PC-9 (cell line): Measurements from ENCODE around the gene LMBR1. TPM values are rescaled to one million over a fixed set of nuclear protein-coding genes. Genes with fewer than 3 reads are reported as not detected.

ENCODE experiments used
- BruUV-seq: library from RNA; stranded (reverse); fragments of 400-500 nt; replicated peaks from 2 replicates; lab custom pipeline; 2021; lab: Mats Ljungman, UMichigan
- CTCF ChIA-PET: fragments of 300-600 bp; sonication (Branson Sonifier 250); formaldehyde crosslinking; loops from one replicate; lab custom pipeline; 2022; ENCODE audit warnings: antibody characterized with exemption; lab: Charles Lee
- POLR2A ChIA-PET: fragments of 300-600 bp; sonication (Branson Sonifier 250); formaldehyde crosslinking; loops from one replicate; lab custom pipeline; 2022; ENCODE audit warnings: antibody characterized with exemption; ENCODE audit not compliant: unreplicated experiment; lab: Charles Lee
- DNase-seq, 2 experiments: peaks; one replicate each; pipeline versions ENCODE4 v3.0.0 to v3.0.0-alpha.2; 2015 to 2022; ENCODE audit warnings: mixed read lengths in 1 of 2
- H2AFZ ChIP-seq: fragments of 200-600 bp; sonication (generic); 2 replicates; pipeline ENCODE4 v1.8.1; 2017; ENCODE audit warnings: antibody characterized with exemption
- H3F3A ChIP-seq: fragments of 200-600 bp; sonication (generic); 2 replicates; pipeline ENCODE4 v1.8.1; 2017; ENCODE audit warnings: antibody characterized with exemption, mild to moderate bottlenecking, low read depth; ENCODE audit not compliant: insufficient read depth
- H3K27ac ChIP-seq: fragments of 200-600 bp; sonication (generic); 2 replicates; pipeline ENCODE4 v1.6.1; 2016; ENCODE audit warnings: mixed run types
- H3K27me3 ChIP-seq: fragments of 200-600 bp; sonication (generic); 2 replicates; pipeline ENCODE4 v1.6.1; 2016; ENCODE audit warnings: low read depth, mixed run types; ENCODE audit not compliant: insufficient read depth
- H3K36me3 ChIP-seq: fragments of 200-600 bp; sonication (generic); 2 replicates; pipeline ENCODE4 v1.6.1; 2016; ENCODE audit warnings: low read depth, mixed run types
- H3K4me1 ChIP-seq: fragments of 200-600 bp; sonication (generic); replicated peaks from 2 replicates; pipeline ENCODE4 v1.6.1; 2016; ENCODE audit warnings: mixed run types; ENCODE audit not compliant: insufficient read depth
- H3K4me2 ChIP-seq: fragments of 200-600 bp; sonication (generic); 2 replicates; pipeline ENCODE4 v1.6.1; 2017; ENCODE audit warnings: mixed run types
- H3K4me3 ChIP-seq: fragments of 200-600 bp; sonication (generic); 2 replicates; pipeline ENCODE4 v1.6.1; 2016; ENCODE audit warnings: mixed run types
- H3K79me2 ChIP-seq: fragments of 200-600 bp; sonication (generic); 2 replicates; pipeline ENCODE4 v1.6.1; 2017; ENCODE audit warnings: low read depth, mixed run types
- H3K9me2 ChIP-seq: fragments of 200-600 bp; sonication (generic); 2 replicates; pipeline ENCODE4 v1.8.1; 2017; ENCODE audit warnings: mild to moderate bottlenecking; ENCODE audit not compliant: insufficient read depth
- H3K9me3 ChIP-seq: fragments of 200-600 bp; sonication (generic); 2 replicates; pipeline ENCODE4 v1.8.1; 2016; ENCODE audit warnings: low read depth; ENCODE audit not compliant: insufficient read depth
- H4K20me1 ChIP-seq: fragments of 200-600 bp; sonication (generic); 2 replicates; pipeline ENCODE4 v1.8.1; 2017; ENCODE audit not compliant: insufficient read depth
- EZH2 ChIP-seq: fragments of 200-600 bp; sonication (generic); IDR thresholded peaks from 2 replicates; pipeline ENCODE4 v1.8.0; 2017; ENCODE audit warnings: antibody characterized with exemption, low read depth
- intact Hi-C: fragments of 100-400 bp; cut with micrococcal nuclease; formaldehyde crosslinking; loops from one replicate; pipeline ENCODE4 v1.10.0; 2022; ENCODE audit not compliant: unreplicated experiment
- total RNA-seq: library from RNA; stranded (reverse); gene quantifications from 2 replicates; pipeline ENCODE4 v1.2.3, GENCODE V29; 2021
- TF ChIP-seq, protein P1 (sequence below): fragments of 200-600 bp; sonication (generic); conservative IDR thresholded peaks from 2 replicates; pipeline ENCODE4 v1.6.1; 2017; ENCODE audit warnings: mixed run types, antibody characterized with exemption, mild to moderate bottlenecking, moderate library complexity

The LMBR1 gene
- total RNA-seq, 1 experiment from 2014 or later = 85.0 TPM

DNA sequence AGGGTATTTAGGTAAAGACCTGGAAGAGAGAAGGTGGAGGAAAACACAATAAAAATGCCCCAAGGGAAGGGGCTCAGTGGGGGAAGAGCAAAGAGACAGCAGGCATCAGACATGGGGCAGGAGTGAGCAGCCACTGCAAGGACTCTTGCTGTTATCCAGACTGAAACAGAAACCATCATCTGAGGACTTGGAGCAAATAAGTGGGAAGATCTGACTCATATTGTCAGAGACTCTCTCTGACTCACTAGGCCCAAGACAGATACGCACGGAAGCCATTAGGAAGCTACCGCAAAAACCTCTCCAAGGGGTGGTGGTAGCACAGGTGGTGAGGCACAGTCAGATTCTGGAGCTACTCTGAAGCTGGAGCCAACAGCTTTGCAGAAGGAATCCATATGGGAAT, 141.7 kb downstream of the LMBR1 start:
- Histone ChIP-seq H3K36me3 (no peaks in the 10 kb centered on the region; the same call in 1 of the 2 replicates), H3K4me1 (no peaks in the 10 kb centered on the region), H3K9me3 (no peaks in the 10 kb centered on the region), H2AFZ (no peak overlapping the region), H3K4me3 (no peak overlapping the region), H4K20me1 (peaks cover 3% of the 10 kb centered on the region; the same call in 1 of the 2 replicates), H3K9me2 (no peaks in the 10 kb centered on the region), H3K4me2 (no peak overlapping the region), H3K79me2 (no peaks in the 10 kb centered on the region), H3F3A (no peaks in the 10 kb centered on the region), H3K27ac (no peak overlapping the region), H3K27me3 (no peaks in the 10 kb centered on the region)
- intact Hi-C loops = no loop called here
- POLR2A ChIA-PET = no interaction called here
- no peak for DNase-seq
- CTCF ChIA-PET = no interaction called here
- TF ChIP-seq, protein P1, sequence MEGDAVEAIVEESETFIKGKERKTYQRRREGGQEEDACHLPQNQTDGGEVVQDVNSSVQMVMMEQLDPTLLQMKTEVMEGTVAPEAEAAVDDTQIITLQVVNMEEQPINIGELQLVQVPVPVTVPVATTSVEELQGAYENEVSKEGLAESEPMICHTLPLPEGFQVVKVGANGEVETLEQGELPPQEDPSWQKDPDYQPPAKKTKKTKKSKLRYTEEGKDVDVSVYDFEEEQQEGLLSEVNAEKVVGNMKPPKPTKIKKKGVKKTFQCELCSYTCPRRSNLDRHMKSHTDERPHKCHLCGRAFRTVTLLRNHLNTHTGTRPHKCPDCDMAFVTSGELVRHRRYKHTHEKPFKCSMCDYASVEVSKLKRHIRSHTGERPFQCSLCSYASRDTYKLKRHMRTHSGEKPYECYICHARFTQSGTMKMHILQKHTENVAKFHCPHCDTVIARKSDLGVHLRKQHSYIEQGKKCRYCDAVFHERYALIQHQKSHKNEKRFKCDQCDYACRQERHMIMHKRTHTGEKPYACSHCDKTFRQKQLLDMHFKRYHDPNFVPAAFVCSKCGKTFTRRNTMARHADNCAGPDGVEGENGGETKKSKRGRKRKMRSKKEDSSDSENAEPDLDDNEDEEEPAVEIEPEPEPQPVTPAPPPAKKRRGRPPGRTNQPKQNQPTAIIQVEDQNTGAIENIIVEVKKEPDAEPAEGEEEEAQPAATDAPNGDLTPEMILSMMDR = no peak
- TF ChIP-seq EZH2 = no peak
- no TSS peak for BruUV-seq

DNA sequence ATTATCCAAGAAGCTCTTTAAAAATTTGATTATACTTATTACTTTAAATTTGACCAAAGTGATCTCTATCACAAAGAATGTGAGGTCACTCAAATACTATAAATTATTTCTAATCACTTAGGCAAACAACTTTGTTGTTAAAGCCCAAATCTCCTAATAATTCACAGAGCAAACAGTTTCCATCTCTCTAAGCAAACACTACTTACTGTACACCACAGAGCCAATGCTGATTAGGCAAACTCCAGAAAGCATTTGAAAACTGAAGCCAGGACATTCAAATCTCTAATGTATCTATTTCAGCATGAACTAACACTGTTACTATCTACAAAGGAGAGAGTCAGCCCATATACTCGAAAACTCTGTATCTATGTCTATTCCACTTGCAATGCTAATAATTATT, 145.3 kb downstream of the LMBR1 start:
- no peaks in the 10 kb centered on the region for H3K4me1 ChIP-seq
- ChIA-PET CTCF (no interaction called here), POLR2A (no interaction called here)
- H3K9me3 ChIP-seq = no peaks in the 10 kb centered on the region
- BruUV-seq = no TSS peak
- H3K9me2 ChIP-seq = no peaks in the 10 kb centered on the region
- TF ChIP-seq EZH2 = no peak
- TF ChIP-seq, protein P1 = no peak
- no peak for DNase-seq
- H3K4me3 ChIP-seq = no peak overlapping the region
- no peak overlapping the region for H3K27ac ChIP-seq
- H3K27me3 ChIP-seq = no peaks in the 10 kb centered on the region
- H2AFZ ChIP-seq = no peak overlapping the region
- H4K20me1 ChIP-seq = peaks cover 3% of the 10 kb centered on the region; the same call in 1 of the 2 replicates
- intact Hi-C loops = no loop called here
- H3F3A ChIP-seq = no peaks in the 10 kb centered on the region
- 0 out of 2 replicates have a peak, but pooled peaks cover 5% of the 10 kb centered on the region for H3K36me3 ChIP-seq
- no peaks in the 10 kb centered on the region for H3K79me2 ChIP-seq
- no peak overlapping the region for H3K4me2 ChIP-seq

DNA sequence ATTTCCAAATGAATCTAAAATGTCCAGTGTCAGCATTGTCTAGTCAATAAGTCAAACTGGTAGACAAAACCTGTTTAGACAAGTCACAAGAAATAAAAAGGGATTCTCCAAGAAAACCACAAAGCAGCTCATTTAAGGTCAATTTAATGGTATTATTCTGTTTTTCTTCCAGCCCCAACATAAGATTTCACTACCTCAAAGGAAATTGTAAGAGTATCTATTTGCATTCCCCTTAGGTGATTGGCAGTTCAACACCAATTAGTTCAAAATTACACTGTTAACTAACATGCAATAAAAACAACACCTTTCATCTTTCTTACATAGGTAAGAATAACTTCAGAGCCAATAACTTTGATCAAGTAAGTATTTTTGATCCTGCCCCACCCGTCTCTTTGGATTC, 146.1 kb downstream of the LMBR1 start:
- ChIA-PET CTCF (no interaction called here), POLR2A (no interaction called here)
- H4K20me1 ChIP-seq = peaks cover 3% of the 10 kb centered on the region; the same call in 1 of the 2 replicates
- H3K27ac ChIP-seq = no peak overlapping the region
- 0 out of 2 replicates have a peak, but pooled peaks cover 2% of the 10 kb centered on the region for H3F3A ChIP-seq
- no peaks in the 10 kb centered on the region for H3K4me1 ChIP-seq
- H2AFZ ChIP-seq = no peak overlapping the region
- no peaks in the 10 kb centered on the region for H3K27me3 ChIP-seq
- intact Hi-C loops = no loop called here
- no peaks in the 10 kb centered on the region for H3K9me2 ChIP-seq
- DNase-seq = no peak
- no peaks in the 10 kb centered on the region for H3K79me2 ChIP-seq
- H3K4me2 ChIP-seq = no peak overlapping the region
- no peaks in the 10 kb centered on the region for H3K9me3 ChIP-seq
- TF ChIP-seq, protein P1 = no peak
- no peak for TF ChIP-seq EZH2
- H3K4me3 ChIP-seq = no peak overlapping the region
- no TSS peak for BruUV-seq
- H3K36me3 ChIP-seq = 0 out of 2 replicates have a peak, but pooled peaks cover 5% of the 10 kb centered on the region
